ENCODE results near the gene GGTA1.
"Not testable (repeated sequence)": the region's sequence is repeated elsewhere in the genome, so short reads cannot be mapped to it uniquely, and the experiment has no call there.

GGTA1 gene

GRCh38 chr9:121437891-121438290 lies 61.8 kb downstream of the GGTA1 start:
- CTCF ChIA-PET: no interaction called here
- WGBS (ENCODE audit: insufficient coverage): no CpG with 5 or more reads among the region's 3 CpGs
- no peak for DNase-seq
- no peaks in the 10 kb centered on the region for H3K36me3 ChIP-seq (ENCODE audit: control insufficient read depth in 4 of 4, insufficient read depth in 4 of 4, low read length in 3 of 4)
- no peak overlapping the region for H3K27ac ChIP-seq (ENCODE audit: insufficient read depth in 1 of 2, low read depth in 1 of 2, low read length in 2 of 2, poor library complexity in 1 of 2, severe bottlenecking in 2 of 2)
- H3K4me1 ChIP-seq (ENCODE audit: control extremely low read depth in 1 of 4, control insufficient read depth in 4 of 4, insufficient read depth in 4 of 4, low read length in 3 of 4): no peaks in the 10 kb centered on the region
- H3K27me3 ChIP-seq (replicated peaks in 2 of 5; ENCODE audit: control insufficient read depth in 4 of 5, insufficient read depth in 5 of 5, low read length in 4 of 5): peaks cover 0 to 8% (median 0%) of the 10 kb centered on the region in 5 experiments
- POLR2A ChIA-PET: no interaction called here
- H3K9me3 ChIP-seq (ENCODE audit: control extremely low read depth in 1 of 5, control insufficient read depth in 4 of 5, insufficient read depth in 2 of 5, low read depth in 1 of 5, low read length in 4 of 5): peaks cover 0 to 4% (median 0%) of the 10 kb centered on the region in 5 experiments
- no peak overlapping the region for H3K4me3 ChIP-seq (ENCODE audit: control insufficient read depth in 1 of 7, extremely low read depth in 1 of 7, insufficient read depth in 4 of 7, low read depth in 2 of 7, low read length in 6 of 7)

DNA sequence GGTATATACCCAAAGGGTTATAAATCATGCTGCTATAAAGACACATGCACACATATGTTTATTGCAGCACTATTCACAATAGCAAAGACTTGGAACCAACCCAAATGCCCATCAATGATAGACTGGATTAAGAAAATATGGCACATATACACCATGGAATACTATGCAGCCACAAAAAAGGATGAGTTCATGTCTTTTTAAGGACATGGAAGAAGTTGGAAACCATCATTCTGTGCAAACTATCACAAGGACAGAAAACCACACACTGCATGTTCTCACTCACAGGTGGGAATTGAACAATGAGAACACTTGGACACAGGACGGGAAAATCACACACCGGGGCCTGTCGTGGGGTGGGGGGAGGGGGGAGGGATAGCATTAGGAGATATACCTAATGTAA lies 62.6 kb downstream of the GGTA1 start:
- H3K9me3 ChIP-seq (ENCODE audit: control extremely low read depth in 1 of 5, control insufficient read depth in 4 of 5, insufficient read depth in 2 of 5, low read depth in 1 of 5, low read length in 4 of 5); H3K36me3 ChIP-seq (ENCODE audit: control insufficient read depth in 4 of 4, insufficient read depth in 4 of 4, low read length in 3 of 4); H3K27ac ChIP-seq (ENCODE audit: insufficient read depth in 1 of 2, low read depth in 1 of 2, low read length in 2 of 2, poor library complexity in 1 of 2, severe bottlenecking in 2 of 2); CTCF ChIA-PET; H3K4me3 ChIP-seq (ENCODE audit: control insufficient read depth in 1 of 7, extremely low read depth in 1 of 7, insufficient read depth in 4 of 7, low read depth in 2 of 7, low read length in 6 of 7); POLR2A ChIA-PET; H3K4me1 ChIP-seq (ENCODE audit: control extremely low read depth in 1 of 4, control insufficient read depth in 4 of 4, insufficient read depth in 4 of 4, low read length in 3 of 4); H3K27me3 ChIP-seq (replicated peaks in 2 of 5; ENCODE audit: control insufficient read depth in 4 of 5, insufficient read depth in 5 of 5, low read length in 4 of 5); DNase-seq: not testable (repeated sequence)
- no CpG with 5 or more reads among the region's 3 CpGs for WGBS (ENCODE audit: insufficient coverage)

DNA sequence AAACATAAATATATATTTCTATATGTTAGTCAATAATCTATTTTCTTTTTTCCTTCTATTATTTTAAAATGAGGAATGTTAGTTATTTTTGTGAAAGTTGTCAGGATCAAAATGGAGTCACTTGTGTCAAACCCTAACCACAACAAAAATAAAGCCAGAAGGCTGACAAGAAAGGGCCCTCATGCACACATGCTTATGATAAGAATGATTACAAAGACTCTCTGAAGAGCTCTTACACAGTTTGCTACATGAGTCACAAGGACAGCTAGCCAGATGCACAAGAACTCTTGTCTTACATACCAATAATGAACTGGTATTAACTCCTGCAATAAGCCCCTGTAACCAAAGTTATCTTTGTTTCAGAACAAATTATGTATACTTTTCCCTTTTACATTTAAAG lies 64.7 kb downstream of the GGTA1 start:
- H3K36me3 ChIP-seq (ENCODE audit: control insufficient read depth in 4 of 4, insufficient read depth in 4 of 4, low read length in 3 of 4): no peaks in the 10 kb centered on the region
- no peak for DNase-seq
- no peaks in the 10 kb centered on the region for H3K27me3 ChIP-seq (replicated peaks in 2 of 5; ENCODE audit: control insufficient read depth in 4 of 5, insufficient read depth in 5 of 5, low read length in 4 of 5)
- H3K4me1 ChIP-seq (ENCODE audit: control extremely low read depth in 1 of 4, control insufficient read depth in 4 of 4, insufficient read depth in 4 of 4, low read length in 3 of 4): no peaks in the 10 kb centered on the region
- H3K27ac ChIP-seq (ENCODE audit: insufficient read depth in 1 of 2, low read depth in 1 of 2, low read length in 2 of 2, poor library complexity in 1 of 2, severe bottlenecking in 2 of 2): no peak overlapping the region
- H3K4me3 ChIP-seq (ENCODE audit: control insufficient read depth in 1 of 7, extremely low read depth in 1 of 7, insufficient read depth in 4 of 7, low read depth in 2 of 7, low read length in 6 of 7): no peak overlapping the region
- CTCF ChIA-PET: interaction anchor here (1.4 kb wide), 1 partner anchor 111 kb away, joined by 3 read pairs; no protein-coding TSS in a partner anchor
- H3K9me3 ChIP-seq (ENCODE audit: control extremely low read depth in 1 of 5, control insufficient read depth in 4 of 5, insufficient read depth in 2 of 5, low read depth in 1 of 5, low read length in 4 of 5): peaks cover 0 to 4% (median 0%) of the 10 kb centered on the region in 5 experiments
- POLR2A ChIA-PET: no interaction called here

- Histone ChIP-seq H3K27me3 (replicated peaks in 2 of 5; ENCODE audit: control insufficient read depth in 4 of 5, insufficient read depth in 5 of 5, low read length in 4 of 5) (no peaks in the 10 kb centered on the region), H3K4me1 (ENCODE audit: control extremely low read depth in 1 of 4, control insufficient read depth in 4 of 4, insufficient read depth in 4 of 4, low read length in 3 of 4) (no peaks in the 10 kb centered on the region), H3K27ac (ENCODE audit: insufficient read depth in 1 of 2, low read depth in 1 of 2, low read length in 2 of 2, poor library complexity in 1 of 2, severe bottlenecking in 2 of 2) (no peak overlapping the region), H3K9me3 (ENCODE audit: control extremely low read depth in 1 of 5, control insufficient read depth in 4 of 5, insufficient read depth in 2 of 5, low read depth in 1 of 5, low read length in 4 of 5) (peaks cover 0 to 3% (median 0%) of the 10 kb centered on the region in 5 experiments), H3K36me3 (ENCODE audit: control insufficient read depth in 4 of 4, insufficient read depth in 4 of 4, low read length in 3 of 4) (peaks cover 0 to 2% (median 0%) of the 10 kb centered on the region in 4 experiments), H3K4me3 (ENCODE audit: control insufficient read depth in 1 of 7, extremely low read depth in 1 of 7, insufficient read depth in 4 of 7, low read depth in 2 of 7, low read length in 6 of 7) (no peak overlapping the region)
- CTCF ChIA-PET: interaction anchor here (1.1 kb wide), 1 partner anchor 11 kb away, joined by 4 read pairs; no protein-coding TSS in a partner anchor
- WGBS (ENCODE audit: insufficient coverage): 100% methylated on average over 1 of the region's 1 CpG
- POLR2A ChIA-PET: no interaction called here
- no peak for DNase-seq
Measured at GRCh38 chr9:121427899-121428298, 71.7 kb downstream of the GGTA1 start.

DNA sequence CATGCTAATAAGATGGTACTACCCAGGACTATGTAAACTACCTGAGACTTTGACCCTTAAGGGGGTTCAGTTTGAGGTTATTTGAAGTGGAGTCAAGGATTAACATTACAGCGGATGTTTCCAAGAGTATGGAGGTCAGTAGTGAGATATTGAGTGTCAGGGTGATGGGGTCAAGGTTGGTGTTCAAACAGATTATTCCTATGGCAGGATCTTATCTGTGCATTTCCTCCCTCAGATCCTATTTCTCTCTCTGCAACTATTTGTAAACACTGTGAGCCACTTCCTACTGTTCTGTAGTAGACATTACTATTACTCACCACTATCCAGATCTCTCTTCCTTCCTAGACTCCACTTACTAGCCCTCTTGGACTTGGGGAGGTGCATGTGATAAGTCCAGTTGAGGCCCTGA lies 75.6 kb downstream of the GGTA1 start:
- no peak overlapping the region for H3K27ac ChIP-seq (ENCODE audit: insufficient read depth in 1 of 2, low read depth in 1 of 2, low read length in 2 of 2, poor library complexity in 1 of 2, severe bottlenecking in 2 of 2)
- ChIA-PET CTCF (interaction anchor here (0.6 to 1.7 kb wide), 2 partner anchors 18 to 38 kb away, joined by 3 read pairs; no protein-coding TSS in a partner anchor), POLR2A (no interaction called here)
- WGBS (ENCODE audit: insufficient coverage): 100% methylated on average over 1 of the region's 1 CpG
- no peaks in the 10 kb centered on the region for H3K4me1 ChIP-seq (ENCODE audit: control extremely low read depth in 1 of 4, control insufficient read depth in 4 of 4, insufficient read depth in 4 of 4, low read length in 3 of 4)
- DNase-seq: no peak
- H3K27me3 ChIP-seq (replicated peaks in 2 of 5; ENCODE audit: control insufficient read depth in 4 of 5, insufficient read depth in 5 of 5, low read length in 4 of 5): no peaks in the 10 kb centered on the region
- H3K36me3 ChIP-seq (ENCODE audit: control insufficient read depth in 4 of 4, insufficient read depth in 4 of 4, low read length in 3 of 4): peaks cover 0 to 2% (median 0%) of the 10 kb centered on the region in 4 experiments
- H3K4me3 ChIP-seq (ENCODE audit: control insufficient read depth in 1 of 7, extremely low read depth in 1 of 7, insufficient read depth in 4 of 7, low read depth in 2 of 7, low read length in 6 of 7): no peak overlapping the region
- H3K9me3 ChIP-seq (ENCODE audit: control extremely low read depth in 1 of 5, control insufficient read depth in 4 of 5, insufficient read depth in 2 of 5, low read depth in 1 of 5, low read length in 4 of 5): peaks cover 0 to 6% (median 0%) of the 10 kb centered on the region in 5 experiments

DNA sequence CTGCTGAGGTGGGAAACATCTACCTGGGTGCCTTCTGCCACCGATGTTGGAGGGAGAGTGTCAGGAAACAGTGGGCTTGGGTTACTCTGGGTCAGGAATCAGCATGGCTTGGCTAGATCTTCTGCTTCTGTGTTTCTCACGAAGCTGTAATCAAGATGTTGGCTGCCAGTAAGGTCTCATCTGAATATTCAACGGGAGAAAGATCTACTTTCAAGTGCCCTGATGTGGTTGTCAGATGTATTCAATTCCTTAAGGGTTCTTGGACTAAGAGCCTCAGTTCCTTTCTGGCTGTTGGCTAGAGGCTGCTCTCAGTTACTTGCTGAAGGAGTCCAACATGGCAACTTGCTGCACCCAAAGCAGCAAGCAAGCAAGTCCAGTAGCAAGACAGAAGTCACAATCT lies 87.7 kb downstream of the GGTA1 start:
- ChIA-PET CTCF (interaction anchor here (0.9 kb wide), 1 partner anchor 13 kb away, joined by 4 read pairs; no protein-coding TSS in a partner anchor), POLR2A (interaction anchor here (1.1 kb wide), 1 partner anchor 61 kb away, joined by 5 read pairs; no protein-coding TSS in a partner anchor)
- H3K4me3 ChIP-seq (ENCODE audit: control insufficient read depth in 1 of 7, extremely low read depth in 1 of 7, insufficient read depth in 4 of 7, low read depth in 2 of 7, low read length in 6 of 7): no peak overlapping the region
- no peak for DNase-seq
- H3K4me1 ChIP-seq (ENCODE audit: control extremely low read depth in 1 of 4, control insufficient read depth in 4 of 4, insufficient read depth in 4 of 4, low read length in 3 of 4): no peaks in the 10 kb centered on the region
- no peaks in the 10 kb centered on the region for H3K27me3 ChIP-seq (replicated peaks in 2 of 5; ENCODE audit: control insufficient read depth in 4 of 5, insufficient read depth in 5 of 5, low read length in 4 of 5)
- no peak overlapping the region for H3K27ac ChIP-seq (ENCODE audit: insufficient read depth in 1 of 2, low read depth in 1 of 2, low read length in 2 of 2, poor library complexity in 1 of 2, severe bottlenecking in 2 of 2)
- H3K36me3 ChIP-seq (ENCODE audit: control insufficient read depth in 4 of 4, insufficient read depth in 4 of 4, low read length in 3 of 4): no peaks in the 10 kb centered on the region
- WGBS (ENCODE audit: insufficient coverage): 94% methylated on average over 3 of the region's 3 CpGs
- H3K9me3 ChIP-seq (ENCODE audit: control extremely low read depth in 1 of 5, control insufficient read depth in 4 of 5, insufficient read depth in 2 of 5, low read depth in 1 of 5, low read length in 4 of 5): no peaks in the 10 kb centered on the region

DNA sequence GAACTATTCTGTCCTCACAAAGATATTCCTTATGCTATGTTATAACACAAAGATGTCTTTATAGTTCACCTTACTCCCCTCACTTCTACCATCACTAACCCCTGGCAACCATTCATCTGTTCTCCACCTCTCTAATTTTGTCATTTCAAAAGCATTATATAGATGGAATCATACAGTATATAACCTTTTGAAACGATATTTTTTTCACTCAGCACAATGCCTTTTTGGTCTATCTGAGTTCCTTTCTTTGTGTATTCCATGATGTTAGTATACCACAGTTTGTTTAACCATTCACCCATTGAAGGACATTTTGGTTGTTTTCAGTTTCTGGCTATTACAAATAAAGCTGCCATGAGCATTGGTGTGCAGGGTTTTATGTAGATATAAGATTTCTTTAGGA lies 93.7 kb downstream of the GGTA1 start:
- Histone ChIP-seq H3K27ac (ENCODE audit: insufficient read depth in 1 of 2, low read depth in 1 of 2, low read length in 2 of 2, poor library complexity in 1 of 2, severe bottlenecking in 2 of 2) (no peak overlapping the region), H3K4me3 (ENCODE audit: control insufficient read depth in 1 of 7, extremely low read depth in 1 of 7, insufficient read depth in 4 of 7, low read depth in 2 of 7, low read length in 6 of 7) (no peak overlapping the region), H3K4me1 (ENCODE audit: control extremely low read depth in 1 of 4, control insufficient read depth in 4 of 4, insufficient read depth in 4 of 4, low read length in 3 of 4) (no peaks in the 10 kb centered on the region), H3K36me3 (ENCODE audit: control insufficient read depth in 4 of 4, insufficient read depth in 4 of 4, low read length in 3 of 4) (no peaks in the 10 kb centered on the region), H3K27me3 (replicated peaks in 2 of 5; ENCODE audit: control insufficient read depth in 4 of 5, insufficient read depth in 5 of 5, low read length in 4 of 5) (no peaks in the 10 kb centered on the region), H3K9me3 (ENCODE audit: control extremely low read depth in 1 of 5, control insufficient read depth in 4 of 5, insufficient read depth in 2 of 5, low read depth in 1 of 5, low read length in 4 of 5) (peaks cover 0 to 10% (median 0%) of the 10 kb centered on the region in 5 experiments)
- ChIA-PET POLR2A (no interaction called here), CTCF (interaction anchor here (0.7 to 10.4 kb wide), 2 partner anchors 88 to 244 kb away, joined by 3 to 236 read pairs; no protein-coding TSS in a partner anchor)
- WGBS (ENCODE audit: insufficient coverage): no CpG with 5 or more reads among the region's 1 CpG
- DNase-seq: peak in 1 of 3 donors; percentile 13

Measured in common myeloid progenitor, CD34-positive (primary cell).